CD4-positive, alpha-beta memory T cell (primary cell): Measurements from ENCODE around the gene LY9. TPM values are rescaled to one million over a fixed set of nuclear protein-coding genes. Genes with fewer than 3 reads are reported as not detected.

ENCODE experiments used
- CTCF ChIA-PET: fragments of 350-600 bp; sonication (Branson Sonifier 250); formaldehyde crosslinking; loops from one replicate; lab custom pipeline; 2021; ENCODE audit warnings: inconsistent platforms; ENCODE audit not compliant: partially characterized antibody; lab: Charles Lee
- POLR2A ChIA-PET: fragments of 350-600 bp; sonication (Branson Sonifier 250); formaldehyde crosslinking; loops from one replicate; lab custom pipeline; 2021; ENCODE audit not compliant: partially characterized antibody; lab: Charles Lee
- DNase-seq, 5 donors: peaks; one replicate each; pipeline versions ENCODE4 v3.0.0 to v3.0.0-alpha.2; 2020 to 2022; ENCODE audit warnings: mixed read lengths in 1 of 5
- H3K27ac ChIP-seq: one replicate; pipeline ENCODE4 v1.7.0; 2013; ENCODE audit warnings: low read depth, low read length
- H3K27me3 ChIP-seq: 2 replicates; pipeline ENCODE4 v1.7.0; 2013; ENCODE audit warnings: mild to moderate bottlenecking, low read length, moderate library complexity; ENCODE audit not compliant: insufficient read depth
- H3K36me3 ChIP-seq: 2 replicates; pipeline ENCODE4 v1.7.0; 2013; ENCODE audit warnings: mild to moderate bottlenecking, low read length, moderate library complexity; ENCODE audit not compliant: insufficient read depth
- H3K4me1 ChIP-seq: 2 replicates; pipeline ENCODE4 v1.7.0; 2013; ENCODE audit warnings: mild to moderate bottlenecking, low read length, moderate library complexity; ENCODE audit not compliant: insufficient read depth
- H3K4me3 ChIP-seq, 2 donors: one replicate each; pipeline ENCODE4 v1.7.0; 2013; ENCODE audit warnings: low read length in 2 of 2, mild to moderate bottlenecking in 1 of 2
- H3K9me3 ChIP-seq, 2 donors: one replicate each; pipeline ENCODE4 v1.7.0; 2013; ENCODE audit warnings: low read length in 2 of 2, control low read depth in 1 of 2; ENCODE audit not compliant: control insufficient read depth in 1 of 2
- H3K27ac Mint-ChIP-seq, 7 donors: one replicate each; pipeline ENCODE4 v1.8.0; 2020 to 2021; ENCODE audit warnings: mixed read lengths in 7 of 7, mild to moderate bottlenecking in 6 of 7, inconsistent platforms in 3 of 7, moderate library complexity in 3 of 7
- H3K27me3 Mint-ChIP-seq, 2 donors: one replicate each; pipeline ENCODE4 v1.8.0; 2020 to 2021; ENCODE audit warnings: mixed read lengths in 2 of 2
- H3K36me3 Mint-ChIP-seq, 2 donors: one replicate each; pipeline ENCODE4 v1.8.0; 2020 to 2021; ENCODE audit warnings: mixed read lengths in 2 of 2, inconsistent platforms in 1 of 2, mild to moderate bottlenecking in 1 of 2
- H3K4me1 Mint-ChIP-seq, 4 donors: one replicate each; pipeline ENCODE4 v1.8.0; 2020 to 2021; ENCODE audit warnings: mixed read lengths in 4 of 4, mild to moderate bottlenecking in 1 of 4
- H3K4me3 Mint-ChIP-seq, 8 donors: one replicate each; pipeline ENCODE4 v1.8.0; 2020 to 2021; ENCODE audit warnings: mixed read lengths in 8 of 8, mild to moderate bottlenecking in 7 of 8, moderate library complexity in 6 of 8, inconsistent platforms in 3 of 8
- H3K9me3 Mint-ChIP-seq, 8 donors: one replicate each; pipeline ENCODE4 v1.8.0; 2020 to 2021; ENCODE audit warnings: mixed read lengths in 8 of 8, mild to moderate bottlenecking in 5 of 8, inconsistent platforms in 3 of 8, moderate library complexity in 1 of 8
- intact Hi-C: fragments of 100-400 bp; cut with micrococcal nuclease; formaldehyde crosslinking; loops from one replicate; pipeline ENCODE4 v1.15.1; 2023
- polyA plus RNA-seq, 2 donors: library from polyadenylated mRNA; unstranded; fragments of 300-500 nt; fragmentation: Illumina TruSeq; gene quantifications; one replicate each; pipeline ENCODE4 v1.2.3, GENCODE V29; 2021
- total RNA-seq, 2 experiments: library from RNA; stranded (reverse); gene quantifications; one replicate each; pipeline ENCODE4 v1.2.3, GENCODE V29; 2021

The LY9 gene
- total RNA-seq: 100 to 1,000 TPM; 131 to 136 TPM
- polyA plus RNA-seq: 100 to 1,000 TPM; 163 to 211 TPM

- intact Hi-C loops: loop anchor here (1.0 to 2.0 kb wide), 5 partner anchors 17 to 84 kb away; no protein-coding TSS in a partner anchor
These were observed at the start of gene LY9 for GRCh38 chr1:160795951-160796383. Gene LY9 (plus strand): TSS chr1:160796174. CDS start chr1:160796188, 14 bp downstream.

GRCh38 chr1:160746836-160747500 lies 49.0 kb upstream of the LY9 start:
- H3K9me3 Mint-ChIP-seq: peaks cover 0 to 2% (median 0%) of the 10 kb centered on the region in 8 donors
- H3K27ac Mint-ChIP-seq: no peak overlapping the region
- Histone ChIP-seq H3K27me3 (no peaks in the 10 kb centered on the region), H3K27ac (no peak overlapping the region), H3K36me3 (no peaks in the 10 kb centered on the region), H3K4me1 (peaks cover 23% of the 10 kb centered on the region), H3K9me3 (no peaks in the 10 kb centered on the region), H3K4me3 (no peak overlapping the region)
- intact Hi-C loops: no loop called here
- no peaks in the 10 kb centered on the region for H3K36me3 Mint-ChIP-seq
- ChIA-PET CTCF (interaction anchor here (1.1 to 2.8 kb wide), 5 partner anchors 13 to 65 kb away, joined by 3 to 19 read pairs (median 5); no protein-coding TSS in a partner anchor), POLR2A (interaction anchor here (1.6 kb wide), 1 partner anchor 21 kb away, joined by 4 read pairs; no protein-coding TSS in a partner anchor)
- no peak for DNase-seq
- H3K4me3 Mint-ChIP-seq: no peak overlapping the region
- H3K27me3 Mint-ChIP-seq: peaks cover 2% of the 10 kb centered on the region in 2 donors
- H3K4me1 Mint-ChIP-seq: peaks cover 15 to 53% (median 34%) of the 10 kb centered on the region in 4 donors

More at GRCh38 chr1:160795951-160796383, at the start of gene LY9:
- peaks cover 20 to 43% of the 10 kb centered on the region in 2 donors for H3K36me3 Mint-ChIP-seq
- ChIA-PET POLR2A (interaction anchor here (0.6 to 7.2 kb wide), 30 partner anchors 11 to 406 kb away, joined by 3 to 85 read pairs (median 6); partner anchors contain the start of genes ARHGAP30, CD48, DEDD and F11R), CTCF (interaction anchor here (0.7 to 9.1 kb wide), 9 partner anchors 11 to 195 kb away, joined by 3 to 144 read pairs (median 19); no protein-coding TSS in a partner anchor)
- Histone ChIP-seq H3K36me3 (no peaks in the 10 kb centered on the region), H3K4me1 (peaks cover 45% of the 10 kb centered on the region), H3K9me3 (no peaks in the 10 kb centered on the region), H3K27me3 (no peaks in the 10 kb centered on the region), H3K27ac (peak within 1 kb of the TSS; percentile 82), H3K4me3 (peak within 1 kb of the TSS; percentile 49 to 78)
- H3K4me3 Mint-ChIP-seq: peak within 1 kb of the TSS; percentile 97 to 99 (median 98)
- peaks cover 0 to 3% (median 0%) of the 10 kb centered on the region in 8 donors for H3K9me3 Mint-ChIP-seq
- peak within 1 kb of the TSS; percentile 90 to 98 (median 97) for H3K27ac Mint-ChIP-seq
- peak; percentile 90 to 96 (median 95) for DNase-seq
- H3K4me1 Mint-ChIP-seq: peaks cover 37 to 69% (median 48%) of the 10 kb centered on the region in 4 donors
- H3K27me3 Mint-ChIP-seq: no peaks in the 10 kb centered on the region

- ChIA-PET CTCF (interaction anchor here (1.1 to 2.8 kb wide), 5 partner anchors 13 to 33 kb away, joined by 3 to 19 read pairs (median 5); no protein-coding TSS in a partner anchor), POLR2A (no interaction called here)
- Mint-ChIP-seq H3K9me3 (peaks cover 0 to 2% (median 0%) of the 10 kb centered on the region in 8 donors), H3K27me3 (peaks cover 2% of the 10 kb centered on the region in 2 donors), H3K27ac (no peak overlapping the region), H3K36me3 (no peaks in the 10 kb centered on the region), H3K4me1 (peaks cover 13 to 46% (median 28%) of the 10 kb centered on the region in 4 donors), H3K4me3 (no peak overlapping the region)
- Histone ChIP-seq H3K27me3 (no peaks in the 10 kb centered on the region), H3K36me3 (no peaks in the 10 kb centered on the region), H3K9me3 (no peaks in the 10 kb centered on the region), H3K4me3 (no peak overlapping the region), H3K27ac (no peak overlapping the region), H3K4me1 (peaks cover 20% of the 10 kb centered on the region)
- intact Hi-C loops: loop anchor here (2.0 kb wide), 1 partner anchor 21 kb away; no protein-coding TSS in a partner anchor
- DNase-seq: no peak
These were observed 48.3 kb upstream of the LY9 start for GRCh38 chr1:160747717-160748116.

GRCh38 chr1:160748181-160748877 lies 47.6 kb upstream of the LY9 start:
- intact Hi-C loops: loop anchor here (2.0 kb wide), 1 partner anchor 20 kb away; no protein-coding TSS in a partner anchor
- ChIA-PET POLR2A (no interaction called here), CTCF (interaction anchor here (1.0 to 2.8 kb wide), 7 partner anchors 11 to 88 kb away, joined by 3 to 19 read pairs (median 3); no protein-coding TSS in a partner anchor)
- Histone ChIP-seq H3K27ac (no peak overlapping the region), H3K4me1 (peaks cover 16% of the 10 kb centered on the region), H3K9me3 (no peaks in the 10 kb centered on the region), H3K4me3 (no peak overlapping the region), H3K36me3 (no peaks in the 10 kb centered on the region), H3K27me3 (no peaks in the 10 kb centered on the region)
- H3K9me3 Mint-ChIP-seq: peaks cover 0 to 2% (median 0%) of the 10 kb centered on the region in 8 donors
- H3K27me3 Mint-ChIP-seq: peaks cover 2% of the 10 kb centered on the region in 2 donors
- no peak for DNase-seq
- H3K27ac Mint-ChIP-seq: peak overlapping the region in 1 of 7 donors; percentile 12
- H3K4me3 Mint-ChIP-seq: no peak overlapping the region
- H3K36me3 Mint-ChIP-seq: no peaks in the 10 kb centered on the region
- H3K4me1 Mint-ChIP-seq: peaks cover 10 to 45% (median 23%) of the 10 kb centered on the region in 4 donors

GRCh38 chr1:160748878-160749269 lies 47.1 kb upstream of the LY9 start:
- Mint-ChIP-seq H3K27me3 (peaks cover 2% of the 10 kb centered on the region in 2 donors), H3K36me3 (no peaks in the 10 kb centered on the region), H3K4me1 (peaks cover 9 to 41% (median 21%) of the 10 kb centered on the region in 4 donors), H3K4me3 (no peak overlapping the region), H3K27ac (peak overlapping the region in 2 of 7 donors; percentile 12 to 47), H3K9me3 (peaks cover 0 to 2% (median 0%) of the 10 kb centered on the region in 8 donors)
- intact Hi-C loops: loop anchor here (2.0 kb wide), 1 partner anchor 20 kb away; no protein-coding TSS in a partner anchor
- no peaks in the 10 kb centered on the region for H3K9me3 ChIP-seq
- no peak overlapping the region for H3K4me3 ChIP-seq
- DNase-seq: no peak
- ChIA-PET POLR2A (no interaction called here), CTCF (interaction anchor here (1.0 to 2.8 kb wide), 5 partner anchors 11 to 88 kb away, joined by 3 to 19 read pairs (median 3); no protein-coding TSS in a partner anchor)
- H3K36me3 ChIP-seq: no peaks in the 10 kb centered on the region
- no peaks in the 10 kb centered on the region for H3K27me3 ChIP-seq
- H3K27ac ChIP-seq: no peak overlapping the region
- peaks cover 14% of the 10 kb centered on the region for H3K4me1 ChIP-seq

GRCh38 chr1:160750608-160751007 lies 45.4 kb upstream of the LY9 start:
- ChIA-PET POLR2A (no interaction called here), CTCF (interaction anchor here (1.0 to 1.3 kb wide), 2 partner anchors 18 to 240 kb away, joined by 3 to 7 read pairs; no protein-coding TSS in a partner anchor)
- H3K4me1 ChIP-seq: peaks cover 1% of the 10 kb centered on the region
- Mint-ChIP-seq H3K27me3 (peaks cover 2% of the 10 kb centered on the region in 2 donors), H3K36me3 (no peaks in the 10 kb centered on the region), H3K9me3 (peaks cover 0 to 2% (median 0%) of the 10 kb centered on the region in 8 donors), H3K4me1 (peaks cover 0 to 29% (median 8%) of the 10 kb centered on the region in 4 donors), H3K27ac (peak overlapping the region in 2 of 7 donors; percentile 4 to 55), H3K4me3 (no peak overlapping the region)
- H3K4me3 ChIP-seq: no peak overlapping the region
- H3K36me3 ChIP-seq: no peaks in the 10 kb centered on the region
- intact Hi-C loops: no loop called here
- DNase-seq: no peak
- no peaks in the 10 kb centered on the region for H3K27me3 ChIP-seq
- no peaks in the 10 kb centered on the region for H3K9me3 ChIP-seq
- no peak overlapping the region for H3K27ac ChIP-seq
